ENCODE results near the gene KRTAP9-9.
"Not testable (repeated sequence)": the region's sequence is repeated elsewhere in the genome, so short reads cannot be mapped to it uniquely, and the experiment has no call there.

KRTAP9-9 gene

DNA sequence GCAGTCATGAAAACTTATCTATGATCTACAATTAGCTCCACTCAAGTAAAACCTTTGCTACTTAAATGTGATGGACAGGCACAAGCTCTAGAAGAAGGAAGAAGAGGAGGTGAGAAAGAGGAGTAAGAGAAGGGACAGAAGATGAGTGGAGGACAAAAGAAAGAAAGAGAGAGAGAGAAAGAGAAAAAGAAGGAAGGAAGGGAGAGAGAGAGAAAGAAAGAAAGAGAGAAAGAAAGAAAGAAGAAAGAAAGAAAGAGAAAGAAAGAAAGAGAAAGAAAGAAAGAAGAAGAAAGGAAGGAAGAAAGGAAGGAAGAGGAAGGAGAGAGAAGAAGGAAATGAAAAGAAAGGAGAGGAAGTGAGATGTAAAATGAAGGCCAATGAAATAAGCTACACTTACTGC, 25.1 kb upstream of the KRTAP9-9 start:
- no peak overlapping the region for H3K4me3 ChIP-seq (replicated peaks; ENCODE audit: low read depth, low read length)
- no peak for DNase-seq (ENCODE audit: low read depth)
- TF ChIP-seq, protein P1, sequence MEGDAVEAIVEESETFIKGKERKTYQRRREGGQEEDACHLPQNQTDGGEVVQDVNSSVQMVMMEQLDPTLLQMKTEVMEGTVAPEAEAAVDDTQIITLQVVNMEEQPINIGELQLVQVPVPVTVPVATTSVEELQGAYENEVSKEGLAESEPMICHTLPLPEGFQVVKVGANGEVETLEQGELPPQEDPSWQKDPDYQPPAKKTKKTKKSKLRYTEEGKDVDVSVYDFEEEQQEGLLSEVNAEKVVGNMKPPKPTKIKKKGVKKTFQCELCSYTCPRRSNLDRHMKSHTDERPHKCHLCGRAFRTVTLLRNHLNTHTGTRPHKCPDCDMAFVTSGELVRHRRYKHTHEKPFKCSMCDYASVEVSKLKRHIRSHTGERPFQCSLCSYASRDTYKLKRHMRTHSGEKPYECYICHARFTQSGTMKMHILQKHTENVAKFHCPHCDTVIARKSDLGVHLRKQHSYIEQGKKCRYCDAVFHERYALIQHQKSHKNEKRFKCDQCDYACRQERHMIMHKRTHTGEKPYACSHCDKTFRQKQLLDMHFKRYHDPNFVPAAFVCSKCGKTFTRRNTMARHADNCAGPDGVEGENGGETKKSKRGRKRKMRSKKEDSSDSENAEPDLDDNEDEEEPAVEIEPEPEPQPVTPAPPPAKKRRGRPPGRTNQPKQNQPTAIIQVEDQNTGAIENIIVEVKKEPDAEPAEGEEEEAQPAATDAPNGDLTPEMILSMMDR (IDR thresholded peaks at IDR 0.05; ENCODE audit: low read length, missing control alignments) = no peak

- TF ChIP-seq, protein P1 (IDR thresholded peaks at IDR 0.05; ENCODE audit: low read length, missing control alignments) = no peak
- DNase-seq (ENCODE audit: low read depth) = no peak
- no peak overlapping the region for H3K4me3 ChIP-seq (replicated peaks; ENCODE audit: low read depth, low read length)
These were observed 23.5 kb upstream of the KRTAP9-9 start for GRCh38 chr17:41231731-41232130.

- not testable (repeated sequence) for H3K4me3 ChIP-seq (replicated peaks; ENCODE audit: low read depth, low read length); DNase-seq (ENCODE audit: low read depth)
These were observed 22.6 kb upstream of the KRTAP9-9 start, which contains the start of gene KRTAP9-3 for GRCh38 chr17:41232399-41233105. KRTAP9-3 (plus strand) TSS chr17:41232449; CDS start chr17:41232502, 53 bp downstream.

- H3K4me3 ChIP-seq (replicated peaks; ENCODE audit: low read depth, low read length); DNase-seq (ENCODE audit: low read depth): not testable (repeated sequence)
These were observed 18.1 kb upstream of the KRTAP9-9 start for GRCh38 chr17:41237116-41237515.

DNA sequence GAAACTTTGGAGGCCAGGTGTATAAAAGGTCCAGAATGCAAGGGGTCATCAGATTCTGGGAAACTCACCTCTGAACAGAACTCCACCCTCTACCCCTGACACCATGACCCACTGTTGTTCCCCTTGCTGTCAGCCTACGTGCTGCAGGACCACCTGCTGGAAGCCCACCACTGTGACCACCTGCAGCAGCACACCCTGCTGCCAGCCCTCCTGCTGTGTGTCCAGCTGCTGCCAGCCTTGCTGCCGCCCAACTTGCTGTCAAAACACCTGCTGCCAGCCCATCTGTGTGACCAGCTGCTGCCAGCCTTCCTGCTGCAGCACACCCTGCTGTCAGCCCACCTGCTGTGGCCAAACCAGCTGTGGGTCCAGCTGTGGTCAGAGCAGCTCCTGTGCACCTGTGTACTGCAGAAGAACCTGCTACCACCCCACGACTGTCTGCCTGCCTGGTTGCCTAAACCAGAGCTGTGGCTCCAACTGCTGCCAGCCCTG, 17.2 kb upstream of the KRTAP9-9 start, which contains the start of gene KRTAP9-8:
KRTAP9-8 (plus strand) TSS at position 51 of the 489 bp plus-strand sequence; CDS start at position 104, 53 bp downstream.
- H3K4me3 ChIP-seq (replicated peaks; ENCODE audit: low read depth, low read length); DNase-seq (ENCODE audit: low read depth): not testable (repeated sequence)

DNA sequence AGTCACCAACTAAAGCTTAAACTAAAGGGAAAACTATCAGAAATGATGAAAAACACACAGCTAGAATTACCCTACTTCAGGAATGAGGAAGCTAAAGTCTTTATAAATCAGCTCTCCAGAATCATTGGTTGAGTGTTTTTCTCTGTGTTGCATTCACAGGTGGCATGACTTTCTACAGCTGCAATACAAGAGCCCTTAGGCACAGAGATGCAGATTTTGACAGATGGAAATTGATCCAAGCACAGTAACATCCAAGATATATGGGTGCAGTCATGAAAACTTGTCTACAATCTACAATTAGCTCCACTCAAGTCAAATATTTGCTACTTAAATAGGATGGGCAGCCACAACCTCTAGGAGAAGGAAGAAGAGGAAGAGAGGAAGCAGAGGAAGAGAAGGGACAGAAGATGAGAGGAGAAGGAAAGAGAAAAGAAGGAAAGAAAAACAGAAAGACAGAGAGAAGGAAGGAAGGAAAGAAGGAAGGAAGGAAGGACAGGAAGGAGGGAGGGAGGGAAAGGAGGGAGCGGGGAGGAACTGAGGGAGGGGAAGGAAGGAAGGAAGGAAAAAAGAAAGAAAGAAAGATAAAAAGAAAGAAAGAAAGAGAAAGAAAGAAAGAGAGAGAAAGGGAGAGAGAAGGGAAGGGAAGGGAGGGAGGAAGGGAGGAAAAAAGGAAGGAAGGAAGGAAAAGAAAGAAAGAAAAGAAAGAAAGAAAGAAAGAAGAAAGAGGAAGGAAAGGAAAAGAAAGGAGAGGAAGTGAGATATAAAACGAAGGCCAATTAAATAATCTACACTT, 8.0 kb upstream of the KRTAP9-9 start:
- H3K4me3 ChIP-seq (replicated peaks; ENCODE audit: low read depth, low read length); DNase-seq (ENCODE audit: low read depth): not testable (repeated sequence)

DNA sequence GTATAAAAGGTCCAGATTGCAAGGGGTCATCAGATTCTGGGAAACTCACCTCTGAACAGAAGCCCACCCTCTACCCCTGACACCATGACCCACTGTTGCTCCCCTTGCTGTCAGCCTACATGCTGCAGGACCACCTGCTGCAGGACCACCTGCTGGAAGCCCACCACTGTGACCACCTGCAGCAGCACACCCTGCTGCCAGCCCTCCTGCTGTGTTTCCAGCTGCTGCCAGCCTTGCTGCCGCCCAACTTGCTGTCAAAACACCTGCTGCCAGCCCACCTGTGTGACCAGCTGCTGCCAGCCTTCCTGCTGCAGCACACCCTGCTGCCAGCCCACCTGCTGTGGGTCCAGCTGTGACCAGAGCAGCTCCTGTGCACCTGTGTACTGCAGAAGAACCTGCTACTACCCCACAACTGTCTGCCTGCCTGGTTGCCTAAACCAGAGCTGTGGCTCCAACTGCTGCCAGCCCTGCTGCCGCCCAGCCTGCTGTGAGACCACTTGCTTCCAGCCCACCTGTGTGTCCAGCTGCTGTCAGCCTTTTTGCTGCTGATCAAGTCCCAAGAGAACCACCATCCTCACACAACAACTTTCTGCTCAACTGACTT, 5.4 kb upstream of the KRTAP9-9 start, which contains the start of gene KRTAP9-4:
KRTAP9-4 (plus strand) TSS at position 51 of the 604 bp plus-strand sequence; CDS start at position 85, 34 bp downstream.
- DNase-seq (ENCODE audit: low read depth); H3K4me3 ChIP-seq (replicated peaks; ENCODE audit: low read depth, low read length): not testable (repeated sequence)

DNA sequence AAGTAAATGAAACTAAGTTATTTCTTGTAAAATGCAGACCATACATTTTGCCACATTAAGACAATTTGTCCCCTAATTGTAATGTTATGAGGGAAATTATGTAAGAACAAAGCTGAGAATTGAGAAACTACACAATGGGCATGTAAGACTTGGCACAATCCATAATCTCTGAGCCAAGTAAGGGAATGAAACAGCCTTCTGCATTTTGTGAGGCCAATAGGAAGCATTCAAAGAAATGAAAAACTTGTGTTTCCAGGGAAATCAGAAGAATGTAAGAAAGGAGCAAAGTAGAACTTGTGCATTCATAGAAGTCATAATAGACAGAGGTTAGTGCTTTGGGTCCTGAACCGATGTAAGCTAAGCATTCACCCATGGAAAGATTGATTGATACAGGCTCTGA, 3.9 kb upstream of the KRTAP9-9 start:
- H3K4me3 ChIP-seq (replicated peaks; ENCODE audit: low read depth, low read length) = no peak overlapping the region
- DNase-seq (ENCODE audit: low read depth) = no peak
- TF ChIP-seq, protein P1 (IDR thresholded peaks at IDR 0.05; ENCODE audit: low read length, missing control alignments) = no peak

- no peak for DNase-seq (ENCODE audit: low read depth)
- no peak overlapping the region for H3K4me3 ChIP-seq (replicated peaks; ENCODE audit: low read depth, low read length)
- TF ChIP-seq, protein P1 (IDR thresholded peaks at IDR 0.05; ENCODE audit: low read length, missing control alignments) = no peak
These were observed 323 bp upstream of the KRTAP9-9 start for GRCh38 chr17:41254861-41255260.

Data from fibroblast of pulmonary artery (primary cell).